Endothelial cell of umbilical vein (primary cell): ENCODE data around the gene ENAH.

Experiments used
- CTCF ChIP-seq, 2 donors: IDR thresholded peaks; 1 replicate in 1 of 2; 2 replicates in 1 of 2; pipeline ENCODE4 v1.5.1; 2011; ENCODE audit warnings: low read length in 2 of 2, mild to moderate bottlenecking in 2 of 2, moderate library complexity in 2 of 2, control low read depth in 1 of 2, inconsistent platforms in 1 of 2, low read depth in 1 of 2; ENCODE audit not compliant: insufficient read depth in 1 of 2; ENCODE audit errors: extremely low read depth in 1 of 2
- FOS ChIP-seq: IDR thresholded peaks from 2 replicates; pipeline ENCODE4 v1.6.1; 2011; ENCODE audit warnings: mild to moderate bottlenecking, low read length, moderate library complexity, borderline replicate concordance; ENCODE audit not compliant: insufficient read depth
- GATA2 ChIP-seq: IDR thresholded peaks from 2 replicates; pipeline ENCODE4 v1.7.0; 2011; ENCODE audit warnings: low read depth, mild to moderate bottlenecking, moderate library complexity, mixed read lengths, low read length; ENCODE audit not compliant: insufficient read length, insufficient read depth
- JUN ChIP-seq: IDR thresholded peaks from 2 replicates; pipeline ENCODE4 v1.6.1; 2011; ENCODE audit warnings: borderline replicate concordance, low read depth; ENCODE audit not compliant: insufficient read length, insufficient read depth
- MAX ChIP-seq: IDR thresholded peaks from 2 replicates; pipeline ENCODE4 v1.6.1; 2011; ENCODE audit not compliant: insufficient read depth, insufficient read length
- MYC ChIP-seq: IDR thresholded peaks from one replicate; pipeline ENCODE4 v1.6.1; 2011; ENCODE audit warnings: mild to moderate bottlenecking, low read depth, low read length
- POLR2A ChIP-seq: IDR thresholded peaks from 2 replicates; pipeline ENCODE4 v1.6.1; 2012; ENCODE audit warnings: low read depth, mild to moderate bottlenecking, control low read depth, low read length
- POLR2AphosphoS5 ChIP-seq: IDR thresholded peaks from 2 replicates; pipeline ENCODE4 v1.6.1; 2012; ENCODE audit warnings: low read depth, mild to moderate bottlenecking, control low read depth, low read length, moderate library complexity; ENCODE audit not compliant: insufficient read depth

GRCh38 chr1:225477296-225477911 lies 175.5 kb downstream of the ENAH start:
- TF ChIP-seq POLR2A (no peak), CTCF (IDR thresholded peaks at IDR 0.05; ENCODE audit: extremely low read depth in 1 of 2, insufficient read depth in 1 of 2, low read depth in 1 of 2, low read length in 2 of 2) (no peak), MYC (no peak), GATA2 (no peak), POLR2AphosphoS5 (no peak), FOS (no peak), MAX (no peak), JUN (no peak)
